ENCODE data around the gene FOXA3. TPM values are rescaled to one million over a fixed set of nuclear protein-coding genes. Genes with fewer than 3 reads are reported as not detected.
A peak's percentile ranks its signal among the peaks of the same experiment; 100 is the strongest.
"Not testable (repeated sequence)": the region's sequence is repeated elsewhere in the genome, so short reads cannot be mapped to it uniquely, and the experiment has no call there.

The FOXA3 gene
- total RNA-seq, 1 experiment from 2014 or later = 10.7 TPM

- DNase-seq (ENCODE audit: low spot score) = no peak
Observed at GRCh38 chr19:45887200-45887710, 23.1 kb downstream of the FOXA3 start.

GRCh38 chr19:45889210-45889885 is 25.2 kb downstream of the FOXA3 start:
- DNase-seq (ENCODE audit: low spot score) = no peak

GRCh38 chr19:45890877-45891276 is 26.8 kb downstream of the FOXA3 start:
- DNase-seq (ENCODE audit: low spot score) = no peak

- DNase-seq (ENCODE audit: low spot score) = no peak
Observed at GRCh38 chr19:45895519-45895972, 31.4 kb downstream of the FOXA3 start.

GRCh38 chr19:45895983-45896599 is 32.0 kb downstream of the FOXA3 start:
- not testable (repeated sequence) for DNase-seq (ENCODE audit: low spot score)

- DNase-seq (ENCODE audit: low spot score) = no peak
Observed at GRCh38 chr19:45897261-45897812, 33.2 kb downstream of the FOXA3 start.

GRCh38 chr19:45899253-45899652 is 35.1 kb downstream of the FOXA3 start:
- no peak for DNase-seq (ENCODE audit: low spot score)

- DNase-seq (ENCODE audit: low spot score) = no peak
Observed at GRCh38 chr19:45899919-45900589, 35.9 kb downstream of the FOXA3 start.

- DNase-seq (ENCODE audit: low spot score) = no peak
Observed at GRCh38 chr19:45900738-45901431, 36.8 kb downstream of the FOXA3 start.

GRCh38 chr19:45901432-45901911 is 37.3 kb downstream of the FOXA3 start:
- DNase-seq (ENCODE audit: low spot score) = no peak

- no peak for DNase-seq (ENCODE audit: low spot score)
Observed at GRCh38 chr19:45901912-45902650, 38.0 kb downstream of the FOXA3 start, which contains the start of gene MYPOP. MYPOP (minus strand) TSS chr19:45902613; CDS start chr19:45901773, 840 bp downstream.

- DNase-seq (ENCODE audit: low spot score) = peak; percentile 100
Observed at GRCh38 chr19:45902651-45903625, 38.8 kb downstream of the FOXA3 start.

- no peak for DNase-seq (ENCODE audit: low spot score)
Observed at GRCh38 chr19:45905011-45905410, 40.9 kb downstream of the FOXA3 start.

- no peak for DNase-seq (ENCODE audit: low spot score)
Observed at GRCh38 chr19:45906221-45906620, 42.1 kb downstream of the FOXA3 start.

GRCh38 chr19:45908956-45909355 is 44.8 kb downstream of the FOXA3 start:
- DNase-seq (ENCODE audit: low spot score) = no peak

- no peak for DNase-seq (ENCODE audit: low spot score)
Observed at GRCh38 chr19:45911291-45911690, 47.2 kb downstream of the FOXA3 start.

- peak; percentile 37 for DNase-seq (ENCODE audit: low spot score)
Observed at GRCh38 chr19:45913874-45914830, 50.0 kb downstream of the FOXA3 start, which contains the start of gene NANOS2. NANOS2 (minus strand) TSS chr19:45914778; CDS start chr19:45914693, 85 bp downstream.

Measured in HT-29 (cell line).